Frontal cortex (tissue), 4 donors: ENCODE data around the gene LRP2. TPM values are rescaled to one million over a fixed set of nuclear protein-coding genes. Genes with fewer than 3 reads are reported as not detected.

ENCODE experiments used
- DNase-seq, 2 donors: peaks; one replicate each; pipeline ENCODE4 v3.0.0; 2012; ENCODE audit warnings: low spot score in 2 of 2
- FAIRE-seq: peaks from 2 replicates; lab custom pipeline; 2012; peaks lifted over from hg19 to GRCh38; lab: Jason Lieb, UNC
- total RNA-seq: library from RNA; depleted of rRNA; stranded (reverse); fragments of >200 nt; gene quantifications from one replicate; pipeline ENCODE4 v1.2.3, GENCODE V29; 2014
- donor health status: control.
- donor health status: control.
- donor health status: control.

The LRP2 gene
- total RNA-seq, 1 donor from 2014 or later, result 0.82 TPM

GRCh38 chr2:169260246-169260645, 102.1 kb downstream of the LRP2 start:
- DNase-seq (no peak), FAIRE-seq (no peak)

GRCh38 chr2:169259402-169259801, 102.9 kb downstream of the LRP2 start:
- DNase-seq, result no peak
- FAIRE-seq, result no peak

GRCh38 chr2:169258045-169258601, 104.2 kb downstream of the LRP2 start:
- no peak for DNase-seq
- FAIRE-seq, result no peak

GRCh38 chr2:169254774-169255173, 107.6 kb downstream of the LRP2 start:
- FAIRE-seq, result no peak
- no peak for DNase-seq

- no peak for FAIRE-seq
- peak in 1 of 2 donors; percentile 7 for DNase-seq
These were observed 115.1 kb downstream of the LRP2 start for GRCh38 chr2:169247211-169247610.

GRCh38 chr2:169240405-169240804, 121.9 kb downstream of the LRP2 start:
- no peak for FAIRE-seq

GRCh38 chr2:169237939-169238338, 124.4 kb downstream of the LRP2 start:
- DNase-seq, result no peak
- FAIRE-seq, result no peak

More at GRCh38 chr2:169240405-169240804, 121.9 kb downstream of the LRP2 start:
- DNase-seq, result no peak

- no peak for FAIRE-seq
- no peak for DNase-seq
These were observed 125.0 kb downstream of the LRP2 start for GRCh38 chr2:169237286-169237685.

- no peak for FAIRE-seq
These were observed 129.7 kb downstream of the LRP2 start for GRCh38 chr2:169232551-169233154.

GRCh38 chr2:169230204-169230603, 132.1 kb downstream of the LRP2 start:
- no peak for DNase-seq
- no peak for FAIRE-seq

More at GRCh38 chr2:169232551-169233154, 129.7 kb downstream of the LRP2 start:
- DNase-seq, result no peak

- FAIRE-seq (no peak), DNase-seq (no peak)
These were observed 132.7 kb downstream of the LRP2 start for GRCh38 chr2:169229590-169229989.

- DNase-seq, result no peak
- FAIRE-seq, result no peak
These were observed 136.4 kb downstream of the LRP2 start for GRCh38 chr2:169225906-169226305.

- FAIRE-seq, result no peak
- DNase-seq, result no peak
These were observed 137.0 kb downstream of the LRP2 start for GRCh38 chr2:169225233-169225750.

- no peak for FAIRE-seq
These were observed 139.7 kb downstream of the LRP2 start for GRCh38 chr2:169222665-169223064.

GRCh38 chr2:169221745-169222369, 140.5 kb downstream of the LRP2 start:
- DNase-seq, result peak in 1 of 2 donors; percentile 10
- no peak for FAIRE-seq

More at GRCh38 chr2:169222665-169223064, 139.7 kb downstream of the LRP2 start:
- no peak for DNase-seq

GRCh38 chr2:169210917-169211316, 151.4 kb downstream of the LRP2 start:
- DNase-seq (no peak), FAIRE-seq (no peak)

GRCh38 chr2:169208026-169208425, 154.3 kb downstream of the LRP2 start:
- FAIRE-seq (no peak), DNase-seq (no peak)

- DNase-seq, result no peak
- no peak for FAIRE-seq
These were observed 157.2 kb downstream of the LRP2 start for GRCh38 chr2:169205176-169205575.

GRCh38 chr2:169203952-169204351, 158.4 kb downstream of the LRP2 start:
- no peak for FAIRE-seq
- no peak for DNase-seq

- no peak for DNase-seq
- FAIRE-seq, result no peak
These were observed 161.6 kb downstream of the LRP2 start for GRCh38 chr2:169200756-169201155.

GRCh38 chr2:169193618-169194017, 168.7 kb downstream of the LRP2 start:
- DNase-seq (no peak), FAIRE-seq (no peak)
